ENCODE data around the gene CARMIL1.
"Not testable (repeated sequence)": the region's sequence is repeated elsewhere in the genome, so short reads cannot be mapped to it uniquely, and the experiment has no call there.

Gene CARMIL1

GRCh38 chr6:25560865-25561264, 281.7 kb downstream of the CARMIL1 start:
- no peak for DNase-seq (ENCODE audit: low spot score)

GRCh38 chr6:25564943-25565342, 285.8 kb downstream of the CARMIL1 start:
- DNase-seq (ENCODE audit: low spot score), result no peak

- DNase-seq (ENCODE audit: low spot score), result no peak
These were observed 291.4 kb downstream of the CARMIL1 start for GRCh38 chr6:25570578-25570977.

DNA sequence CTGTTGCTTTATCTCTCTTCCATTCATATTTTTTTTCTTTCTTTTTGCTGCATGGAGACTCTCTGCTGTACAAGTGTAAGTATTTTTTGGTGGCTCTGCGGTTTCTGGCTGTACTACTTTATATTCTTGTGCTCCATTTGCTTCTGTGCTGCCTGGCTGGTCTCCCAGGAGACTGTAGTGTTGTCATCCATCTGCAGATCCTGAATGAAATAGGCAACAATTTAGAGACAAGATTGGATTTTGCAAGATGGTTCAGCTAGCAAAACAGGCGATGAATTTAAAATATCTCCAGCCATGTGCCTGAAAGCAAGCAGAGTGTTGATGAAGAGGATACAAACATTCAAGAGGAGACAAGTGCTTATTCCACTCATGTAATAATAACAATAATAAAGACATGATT, 297.7 kb downstream of the CARMIL1 start:
- DNase-seq (ENCODE audit: low spot score), result no peak

DNA sequence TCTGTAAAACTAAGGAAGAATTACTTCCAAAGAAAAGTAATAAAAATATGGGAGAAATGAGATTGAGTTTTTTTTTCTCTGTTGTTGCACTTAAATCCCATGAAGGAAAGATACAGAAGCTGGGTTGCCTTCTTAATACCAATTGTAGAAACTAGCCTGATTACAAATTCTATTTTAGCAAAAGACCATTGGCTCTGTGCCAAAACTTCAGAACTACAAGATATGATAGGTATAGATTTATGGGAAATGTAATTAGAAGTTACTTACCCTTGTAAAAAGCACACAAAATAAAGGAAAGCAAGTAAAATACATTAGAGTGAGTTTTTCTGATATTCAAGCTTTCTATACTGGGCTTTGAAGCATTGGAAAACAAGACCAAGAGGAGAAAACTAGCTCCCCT, 299.4 kb downstream of the CARMIL1 start:
- no peak for DNase-seq (ENCODE audit: low spot score)

DNA sequence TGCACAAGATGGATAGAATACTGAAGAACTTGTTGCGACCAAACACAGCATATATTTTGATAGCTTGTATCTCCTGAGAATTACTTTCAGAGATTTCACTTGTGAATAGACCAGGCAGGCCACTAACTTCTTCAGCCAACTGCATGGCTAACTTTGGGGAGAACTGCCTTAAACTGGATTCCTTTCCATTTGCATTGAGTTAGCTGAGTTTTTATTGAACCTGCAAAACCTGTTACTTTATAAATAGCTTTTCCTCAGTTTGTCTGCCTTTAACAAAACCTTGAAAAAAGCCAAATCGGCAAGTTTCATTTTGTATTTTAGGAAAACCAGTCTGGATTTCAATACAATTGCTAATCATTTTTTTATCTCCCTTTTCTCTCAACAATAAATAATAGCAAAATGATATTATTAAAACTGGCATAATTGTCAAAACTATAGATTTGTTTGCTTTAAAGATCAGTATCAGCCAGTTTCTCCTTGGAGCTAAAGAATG, 300.3 kb downstream of the CARMIL1 start:
- no peak for DNase-seq (ENCODE audit: low spot score)

DNA sequence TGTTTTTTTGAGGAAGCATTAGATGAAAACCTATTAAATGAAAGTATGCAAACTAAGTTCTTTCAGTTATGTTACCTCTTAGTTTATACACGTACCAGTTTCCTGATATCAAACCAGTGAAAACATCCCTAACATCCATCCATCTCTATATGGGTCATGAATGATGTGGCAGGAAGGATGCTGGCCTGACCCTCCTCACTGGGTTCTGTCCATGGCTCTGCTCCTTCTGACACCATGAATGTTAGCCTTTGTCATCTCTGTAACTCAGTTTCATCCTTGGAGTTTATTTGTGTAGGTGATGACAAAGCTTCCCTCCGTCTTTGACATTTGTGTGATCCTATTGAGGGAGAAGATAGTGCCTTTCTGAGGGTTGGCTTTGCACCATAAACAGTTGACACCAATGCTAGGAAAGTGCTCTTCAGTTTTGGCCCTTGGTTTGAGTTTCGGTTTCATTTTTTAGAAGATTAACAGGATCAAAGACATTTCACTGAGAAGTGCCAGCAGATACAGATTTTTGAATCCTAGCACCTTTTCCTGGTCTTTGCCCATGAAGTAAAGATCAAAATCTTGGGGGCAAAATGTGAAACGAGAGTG, 300.8 kb downstream of the CARMIL1 start:
- DNase-seq (ENCODE audit: low spot score), result no peak

GRCh38 chr6:25582101-25582500, 302.9 kb downstream of the CARMIL1 start:
- DNase-seq (ENCODE audit: low spot score), result no peak

- no peak for DNase-seq (ENCODE audit: low spot score)
These were observed 303.9 kb downstream of the CARMIL1 start for GRCh38 chr6:25583099-25583498.

DNA sequence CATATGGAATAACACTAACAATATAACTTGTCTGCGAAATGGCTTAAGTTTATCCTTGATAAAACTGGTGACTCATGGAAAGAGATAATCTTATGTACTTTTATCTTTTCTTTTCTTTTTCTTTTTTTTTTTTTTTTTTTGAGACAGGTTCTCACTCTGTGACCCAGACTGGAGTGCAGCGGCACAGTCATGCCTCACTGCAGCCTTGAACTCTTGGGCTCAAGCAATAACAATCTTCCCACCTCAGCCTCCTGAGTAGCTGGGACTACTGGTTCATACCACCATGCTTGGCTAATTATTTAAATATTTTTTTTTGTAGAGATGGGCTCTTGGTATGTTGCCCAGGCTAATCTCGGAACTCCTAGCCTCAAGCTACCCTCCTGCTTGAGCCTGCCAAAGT, 304.7 kb downstream of the CARMIL1 start:
- DNase-seq (ENCODE audit: low spot score), result no peak

DNA sequence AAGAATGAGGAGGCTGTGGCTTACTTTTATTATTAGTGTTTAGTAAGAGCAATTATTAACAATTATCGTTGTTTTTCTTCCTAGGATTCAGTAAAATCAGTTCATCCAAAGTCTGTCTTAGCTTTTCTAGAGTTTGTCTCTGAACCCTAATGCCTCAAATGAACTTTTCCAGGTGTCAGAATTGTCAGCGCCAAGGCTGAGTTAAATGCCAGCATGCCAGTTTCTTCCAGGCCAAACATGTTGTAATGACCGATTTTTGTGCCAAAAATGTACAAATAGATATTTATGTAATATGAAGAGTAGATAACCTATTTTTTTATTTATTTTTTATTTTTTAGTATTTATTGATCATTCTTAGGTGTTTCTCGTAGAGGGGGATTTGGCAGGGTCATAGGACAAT, 306.1 kb downstream of the CARMIL1 start:
- DNase-seq (ENCODE audit: low spot score), result no peak

- DNase-seq (ENCODE audit: low spot score), result not testable (repeated sequence)
These were observed 306.9 kb downstream of the CARMIL1 start for GRCh38 chr6:25586119-25586518.

GRCh38 chr6:25586927-25587326, 307.8 kb downstream of the CARMIL1 start:
- no peak for DNase-seq (ENCODE audit: low spot score)

DNA sequence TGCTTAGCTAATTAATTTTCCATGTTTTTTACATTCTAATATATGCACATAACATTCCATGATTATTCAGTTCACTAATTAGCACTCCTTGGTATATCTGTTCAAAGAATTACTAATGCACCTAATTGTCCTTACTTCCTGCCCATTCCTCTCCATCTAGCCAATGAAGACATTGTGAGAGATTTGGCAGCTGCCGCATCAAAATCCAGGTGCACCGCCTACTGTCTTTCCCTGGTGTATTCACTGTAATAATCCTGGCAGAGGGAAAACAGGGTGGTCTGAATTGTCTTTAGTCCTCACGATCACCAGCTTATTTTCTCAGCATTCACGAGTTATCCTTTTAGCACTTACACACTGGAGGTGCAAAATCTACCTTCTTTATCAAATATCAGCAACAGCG, 311.8 kb downstream of the CARMIL1 start:
- no peak for DNase-seq (ENCODE audit: low spot score)

DNA sequence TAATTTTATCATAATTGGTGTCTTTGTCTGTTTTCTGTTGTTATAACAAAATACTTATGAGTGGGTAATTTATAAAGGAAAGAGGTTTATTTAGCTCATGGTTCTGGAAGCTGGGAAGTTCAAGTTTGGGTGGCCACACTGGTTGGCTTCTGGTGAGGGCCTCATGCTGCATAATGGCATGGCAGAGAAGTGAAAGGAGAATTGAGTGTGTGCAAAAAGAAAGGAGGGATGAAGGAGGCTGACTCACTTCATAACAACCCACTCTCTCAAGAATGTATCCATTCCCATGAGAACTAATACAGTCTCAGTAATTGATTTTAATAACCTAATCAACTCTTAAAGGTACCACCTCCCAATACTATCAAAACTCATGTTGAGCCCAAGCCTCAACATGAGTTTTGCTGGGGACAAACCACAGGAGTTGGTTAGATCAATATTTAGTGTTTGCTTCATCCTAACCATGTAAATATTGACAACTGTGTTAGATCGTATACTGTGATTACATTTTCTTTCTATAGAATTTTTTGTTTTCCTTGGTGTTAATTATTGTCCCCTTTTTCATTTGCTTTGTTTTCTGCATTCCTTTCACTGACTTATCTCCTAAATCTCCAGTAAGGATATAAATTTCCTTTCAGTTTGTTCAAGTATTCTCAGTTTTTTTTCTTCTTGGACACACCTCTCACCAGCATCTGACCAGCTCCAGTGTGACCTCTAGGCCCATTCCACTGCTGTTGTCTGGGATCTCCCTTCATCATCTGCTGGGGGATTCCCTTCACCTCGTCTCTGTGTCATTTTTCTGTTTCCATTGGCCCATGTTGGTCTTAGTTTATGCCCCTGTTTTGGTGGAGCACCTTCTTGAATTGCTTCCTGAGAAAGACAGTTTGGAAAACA, 318.0 kb downstream of the CARMIL1 start:
- no peak for DNase-seq (ENCODE audit: low spot score)

GRCh38 chr6:25599516-25600085, 320.4 kb downstream of the CARMIL1 start:
- no peak for DNase-seq (ENCODE audit: low spot score)

DNA sequence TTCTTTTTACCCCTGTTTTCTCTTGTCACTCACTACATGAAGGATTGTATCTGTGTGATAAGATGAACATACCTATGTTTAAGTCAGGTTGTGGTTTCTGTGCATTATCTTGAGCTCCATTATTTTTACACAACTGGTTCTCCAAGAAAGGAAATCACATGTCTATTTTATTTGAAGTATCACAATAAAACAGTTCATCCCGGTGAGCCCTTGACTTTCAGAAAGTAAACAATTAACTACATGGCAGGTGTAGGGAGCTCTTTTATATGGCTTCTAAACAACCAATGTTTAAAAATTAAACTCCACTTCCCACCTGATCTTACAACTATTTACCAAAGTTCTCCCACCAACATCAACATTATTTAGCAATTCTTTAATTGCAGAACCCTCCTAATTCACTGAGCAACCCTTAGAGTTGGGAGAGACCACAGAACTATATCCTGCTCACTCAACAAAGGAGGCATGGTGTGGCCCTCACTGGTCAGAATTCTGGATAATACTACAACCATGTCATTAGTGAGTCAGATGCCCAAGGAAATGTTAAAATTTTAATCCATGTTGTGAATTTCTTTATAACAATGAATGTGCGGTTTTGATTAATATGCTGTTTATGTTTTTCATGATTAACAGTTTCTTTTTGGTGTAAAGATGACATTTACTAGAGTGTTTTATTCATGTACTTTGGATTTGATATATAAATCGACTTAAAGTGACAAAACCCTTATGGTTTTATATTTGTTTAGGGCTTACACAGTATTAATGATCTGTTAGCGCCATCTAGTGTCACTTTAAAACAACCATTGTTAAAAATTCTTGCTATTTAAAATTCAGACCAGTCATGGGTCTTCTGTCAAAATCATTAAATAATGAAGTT, 322.9 kb downstream of the CARMIL1 start:
- peak; percentile 53 for DNase-seq (ENCODE audit: low spot score)

- no peak for DNase-seq (ENCODE audit: low spot score)
These were observed 323.5 kb downstream of the CARMIL1 start for GRCh38 chr6:25602674-25602982.

GRCh38 chr6:25603251-25603650, 324.1 kb downstream of the CARMIL1 start:
- no peak for DNase-seq (ENCODE audit: low spot score)

GRCh38 chr6:25606151-25606550, 327.0 kb downstream of the CARMIL1 start:
- DNase-seq (ENCODE audit: low spot score), result no peak

GRCh38 chr6:25608558-25609174, 329.5 kb downstream of the CARMIL1 start:
- no peak for DNase-seq (ENCODE audit: low spot score)

Data from SK-N-DZ (cell line).